Activated CD4-positive, alpha-beta T cell treated with anti-CD3 and anti-CD28 coated beads, Interleukin-2, amount 10 ng/mL, durations not matched to agents 7 days and 5 days (primary cell): ENCODE results near the gene KLHL1. TPM values are rescaled to one million over a fixed set of nuclear protein-coding genes. Genes with fewer than 3 reads are reported as not detected.

Experiments used
- CTCF ChIA-PET: fragments of 350-600 bp; sonication (Branson Sonifier 250); formaldehyde crosslinking; loops from one replicate; lab custom pipeline; 2021; ENCODE audit warnings: antibody characterized with exemption; lab: Charles Lee
- POLR2A ChIA-PET: fragments of 350-600 bp; sonication (Branson Sonifier 250); formaldehyde crosslinking; loops from one replicate; lab custom pipeline; 2021; ENCODE audit warnings: antibody characterized with exemption; lab: Charles Lee
- DNase-seq: peaks from one replicate; pipeline ENCODE4 v3.0.0-alpha.2; 2020
- H3K27ac Mint-ChIP-seq: one replicate; pipeline ENCODE4 v1.8.0; 2021; ENCODE audit warnings: mild to moderate bottlenecking, moderate library complexity, mixed read lengths
- H3K27me3 Mint-ChIP-seq: one replicate; pipeline ENCODE4 v1.8.0; 2021; ENCODE audit warnings: mixed read lengths
- H3K36me3 Mint-ChIP-seq: one replicate; pipeline ENCODE4 v1.8.0; 2021; ENCODE audit warnings: low read depth, mixed read lengths
- H3K4me1 Mint-ChIP-seq: one replicate; pipeline ENCODE4 v1.8.0; 2021; ENCODE audit warnings: mixed read lengths
- H3K4me3 Mint-ChIP-seq: one replicate; pipeline ENCODE4 v1.8.0; 2021; ENCODE audit warnings: mild to moderate bottlenecking, moderate library complexity, mixed read lengths
- H3K9me3 Mint-ChIP-seq: one replicate; pipeline ENCODE4 v1.8.0; 2021; ENCODE audit warnings: mixed read lengths
- total RNA-seq, 2 experiments: library from RNA; stranded (reverse); gene quantifications; one replicate each; pipeline ENCODE4 v1.2.3, GENCODE V29; 2021

Gene KLHL1
- total RNA-seq, 2 experiments from 2014 or later, result not detected

- Mint-ChIP-seq H3K36me3 (no peaks in the 10 kb centered on the region), H3K4me1 (no peaks in the 10 kb centered on the region), H3K9me3 (peaks cover 13% of the 10 kb centered on the region), H3K27me3 (no peaks in the 10 kb centered on the region), H3K4me3 (no peak overlapping the region), H3K27ac (no peak overlapping the region)
- POLR2A ChIA-PET, result no interaction called here
- DNase-seq, result no peak
- CTCF ChIA-PET, result no interaction called here
These were observed 53.7 kb downstream of the KLHL1 start for GRCh38 chr13:70054572-70054971.

- Mint-ChIP-seq H3K27ac (no peak overlapping the region), H3K27me3 (no peaks in the 10 kb centered on the region), H3K36me3 (no peaks in the 10 kb centered on the region), H3K4me1 (no peaks in the 10 kb centered on the region), H3K4me3 (no peak overlapping the region), H3K9me3 (peaks cover 13% of the 10 kb centered on the region)
- ChIA-PET POLR2A (no interaction called here), CTCF (no interaction called here)
- no peak for DNase-seq
These were observed 56.7 kb downstream of the KLHL1 start for GRCh38 chr13:70051531-70051930.

- CTCF ChIA-PET, result no interaction called here
- DNase-seq, result no peak
- Mint-ChIP-seq H3K4me1 (no peaks in the 10 kb centered on the region), H3K9me3 (peaks cover 13% of the 10 kb centered on the region), H3K36me3 (no peaks in the 10 kb centered on the region), H3K27ac (no peak overlapping the region), H3K4me3 (no peak overlapping the region), H3K27me3 (no peaks in the 10 kb centered on the region)
- POLR2A ChIA-PET, result no interaction called here
These were observed 64.6 kb downstream of the KLHL1 start for GRCh38 chr13:70043685-70044084.

- Mint-ChIP-seq H3K36me3 (no peaks in the 10 kb centered on the region), H3K9me3 (peaks cover 13% of the 10 kb centered on the region), H3K27ac (no peak overlapping the region), H3K27me3 (no peaks in the 10 kb centered on the region), H3K4me1 (no peaks in the 10 kb centered on the region), H3K4me3 (no peak overlapping the region)
- no peak for DNase-seq
- ChIA-PET POLR2A (no interaction called here), CTCF (no interaction called here)
These were observed 66.1 kb downstream of the KLHL1 start for GRCh38 chr13:70042193-70042592.

DNA sequence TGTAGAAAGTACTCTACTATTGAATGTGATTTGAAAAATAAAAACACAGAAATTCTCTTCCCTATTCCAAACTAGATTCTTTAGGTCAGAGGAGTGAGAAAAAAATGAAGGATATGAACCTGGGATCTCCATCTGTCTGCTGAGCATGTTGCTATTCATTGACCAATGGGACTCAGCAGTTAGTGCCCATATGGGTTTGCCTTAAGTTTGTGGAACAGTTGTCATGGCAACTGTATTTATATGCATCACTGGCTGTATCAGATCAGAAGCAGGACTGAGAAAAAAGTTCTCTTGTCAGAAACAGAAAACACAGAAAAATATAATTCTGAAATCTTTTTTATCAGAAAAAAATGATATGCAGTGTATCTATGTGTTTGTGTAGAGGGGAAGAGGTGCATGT is 74.0 kb downstream of the KLHL1 start:
- H3K27me3 Mint-ChIP-seq, result no peaks in the 10 kb centered on the region
- no peaks in the 10 kb centered on the region for H3K9me3 Mint-ChIP-seq
- H3K4me1 Mint-ChIP-seq, result no peaks in the 10 kb centered on the region
- H3K4me3 Mint-ChIP-seq, result no peak overlapping the region
- POLR2A ChIA-PET, result no interaction called here
- H3K36me3 Mint-ChIP-seq, result no peaks in the 10 kb centered on the region
- no peak for DNase-seq
- CTCF ChIA-PET, result no interaction called here
- no peak overlapping the region for H3K27ac Mint-ChIP-seq

GRCh38 chr13:70027551-70027950 is 80.7 kb downstream of the KLHL1 start:
- H3K27me3 Mint-ChIP-seq, result no peaks in the 10 kb centered on the region
- DNase-seq, result no peak
- H3K9me3 Mint-ChIP-seq, result peaks cover 9% of the 10 kb centered on the region
- H3K4me3 Mint-ChIP-seq, result no peak overlapping the region
- CTCF ChIA-PET, result interaction anchor here (0.6 kb wide), 1 partner anchor 20 kb away, joined by 3 read pairs; no protein-coding TSS in a partner anchor
- H3K36me3 Mint-ChIP-seq, result no peaks in the 10 kb centered on the region
- H3K4me1 Mint-ChIP-seq, result no peaks in the 10 kb centered on the region
- H3K27ac Mint-ChIP-seq, result no peak overlapping the region
- POLR2A ChIA-PET, result no interaction called here

GRCh38 chr13:70023516-70023915 is 84.7 kb downstream of the KLHL1 start:
- H3K36me3 Mint-ChIP-seq, result no peaks in the 10 kb centered on the region
- H3K4me1 Mint-ChIP-seq, result no peaks in the 10 kb centered on the region
- ChIA-PET POLR2A (no interaction called here), CTCF (no interaction called here)
- H3K9me3 Mint-ChIP-seq, result peaks cover 4% of the 10 kb centered on the region
- DNase-seq, result no peak
- no peak overlapping the region for H3K4me3 Mint-ChIP-seq
- no peak overlapping the region for H3K27ac Mint-ChIP-seq
- H3K27me3 Mint-ChIP-seq, result no peaks in the 10 kb centered on the region

- peaks cover 4% of the 10 kb centered on the region for H3K9me3 Mint-ChIP-seq
- H3K36me3 Mint-ChIP-seq, result no peaks in the 10 kb centered on the region
- no peaks in the 10 kb centered on the region for H3K27me3 Mint-ChIP-seq
- H3K27ac Mint-ChIP-seq, result no peak overlapping the region
- DNase-seq, result no peak
- CTCF ChIA-PET, result no interaction called here
- POLR2A ChIA-PET, result no interaction called here
- no peak overlapping the region for H3K4me3 Mint-ChIP-seq
- H3K4me1 Mint-ChIP-seq, result no peaks in the 10 kb centered on the region
These were observed 85.6 kb downstream of the KLHL1 start for GRCh38 chr13:70022646-70023045.

GRCh38 chr13:70016116-70016515 is 92.1 kb downstream of the KLHL1 start:
- Mint-ChIP-seq H3K9me3 (peaks cover 11% of the 10 kb centered on the region), H3K4me3 (no peak overlapping the region), H3K36me3 (no peaks in the 10 kb centered on the region), H3K4me1 (no peaks in the 10 kb centered on the region), H3K27ac (no peak overlapping the region), H3K27me3 (no peaks in the 10 kb centered on the region)
- POLR2A ChIA-PET, result no interaction called here
- DNase-seq, result no peak
- CTCF ChIA-PET, result no interaction called here

DNA sequence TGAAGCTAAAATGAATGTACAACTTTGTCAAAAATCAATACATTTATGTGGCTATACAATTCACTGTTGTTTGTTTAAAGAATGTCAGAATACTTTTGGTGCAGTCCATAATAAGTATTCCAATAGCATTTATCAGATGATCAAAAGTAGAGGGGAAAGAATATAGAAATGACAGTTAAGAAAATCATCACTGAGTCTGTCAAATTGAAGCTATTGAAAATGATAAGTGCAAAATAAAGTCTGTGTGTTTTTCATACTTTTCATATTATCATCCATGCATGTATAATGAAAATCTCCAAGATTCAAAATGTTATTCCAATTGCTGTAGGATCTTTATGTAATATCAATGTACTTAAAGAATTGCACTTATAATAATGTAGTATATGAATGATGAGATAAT is 93.9 kb downstream of the KLHL1 start:
- Mint-ChIP-seq H3K36me3 (no peaks in the 10 kb centered on the region), H3K27me3 (no peaks in the 10 kb centered on the region), H3K9me3 (peaks cover 13% of the 10 kb centered on the region), H3K27ac (no peak overlapping the region), H3K4me3 (no peak overlapping the region), H3K4me1 (no peaks in the 10 kb centered on the region)
- POLR2A ChIA-PET, result no interaction called here
- no peak for DNase-seq
- CTCF ChIA-PET, result no interaction called here

GRCh38 chr13:69999875-70000274 is 108.4 kb downstream of the KLHL1 start:
- DNase-seq, result no peak
- Mint-ChIP-seq H3K4me1 (no peaks in the 10 kb centered on the region), H3K36me3 (no peaks in the 10 kb centered on the region), H3K27me3 (no peaks in the 10 kb centered on the region), H3K27ac (no peak overlapping the region), H3K9me3 (no peaks in the 10 kb centered on the region), H3K4me3 (no peak overlapping the region)
- ChIA-PET CTCF (no interaction called here), POLR2A (no interaction called here)

DNA sequence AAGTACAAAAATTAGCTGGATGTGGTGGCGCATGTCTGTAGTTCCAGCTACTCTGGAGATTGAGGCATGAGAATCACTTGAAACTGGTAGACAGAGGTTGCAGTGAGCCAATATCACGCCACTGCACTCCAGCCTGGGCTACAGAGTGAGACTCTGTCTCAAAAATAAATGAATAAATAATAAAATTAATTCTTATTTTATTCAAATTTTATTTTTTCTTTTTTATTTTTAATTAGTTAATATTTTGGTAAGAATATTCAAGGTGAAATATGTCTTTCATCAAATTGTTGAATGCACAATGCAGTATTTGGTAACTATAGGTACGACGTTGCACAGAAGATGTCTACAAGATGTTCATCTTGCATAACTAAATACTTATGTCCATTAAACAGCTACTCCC is 111.2 kb downstream of the KLHL1 start:
- no peaks in the 10 kb centered on the region for H3K36me3 Mint-ChIP-seq
- H3K27me3 Mint-ChIP-seq, result no peaks in the 10 kb centered on the region
- DNase-seq, result no peak
- no peak overlapping the region for H3K4me3 Mint-ChIP-seq
- CTCF ChIA-PET, result no interaction called here
- H3K27ac Mint-ChIP-seq, result no peak overlapping the region
- POLR2A ChIA-PET, result no interaction called here
- H3K4me1 Mint-ChIP-seq, result no peaks in the 10 kb centered on the region
- no peaks in the 10 kb centered on the region for H3K9me3 Mint-ChIP-seq

GRCh38 chr13:69980799-69981198 is 127.5 kb downstream of the KLHL1 start:
- no peaks in the 10 kb centered on the region for H3K9me3 Mint-ChIP-seq
- H3K4me1 Mint-ChIP-seq, result no peaks in the 10 kb centered on the region
- H3K27me3 Mint-ChIP-seq, result no peaks in the 10 kb centered on the region
- CTCF ChIA-PET, result no interaction called here
- DNase-seq, result no peak
- H3K4me3 Mint-ChIP-seq, result no peak overlapping the region
- H3K36me3 Mint-ChIP-seq, result no peaks in the 10 kb centered on the region
- POLR2A ChIA-PET, result no interaction called here
- H3K27ac Mint-ChIP-seq, result no peak overlapping the region

- Mint-ChIP-seq H3K27me3 (no peaks in the 10 kb centered on the region), H3K4me3 (no peak overlapping the region), H3K4me1 (no peaks in the 10 kb centered on the region), H3K9me3 (no peaks in the 10 kb centered on the region), H3K36me3 (no peaks in the 10 kb centered on the region), H3K27ac (no peak overlapping the region)
- CTCF ChIA-PET, result no interaction called here
- POLR2A ChIA-PET, result no interaction called here
- DNase-seq, result no peak
These were observed 132.8 kb downstream of the KLHL1 start for GRCh38 chr13:69975496-69975895.
